Upper lobe of right lung (tissue), 1 donor: ENCODE data around the gene ERICH6. TPM values are rescaled to one million over a fixed set of nuclear protein-coding genes. Genes with fewer than 3 reads are reported as not detected.

Experiments used
- ATAC-seq: fragments of 200-7000 bp; cut with Tn5 transposase; one replicate; pipeline ENCODE4 v1.9.1; 2020; ENCODE audit warnings: mild to moderate bottlenecking, moderate library complexity
- DNase-seq: peaks from one replicate; pipeline ENCODE4 v3.0.0-alpha.2; 2020
- H3K27ac ChIP-seq: fragments of 200-600 bp; one replicate; pipeline ENCODE4 v1.8.0; 2022
- H3K27me3 ChIP-seq: fragments of 200-600 bp; one replicate; pipeline ENCODE4 v1.8.0; 2022; ENCODE audit warnings: mild to moderate bottlenecking
- H3K36me3 ChIP-seq: fragments of 200-600 bp; one replicate; pipeline ENCODE4 v1.8.0; 2022
- H3K4me1 ChIP-seq: fragments of 200-600 bp; one replicate; pipeline ENCODE4 v1.8.0; 2022
- H3K4me3 ChIP-seq: fragments of 200-600 bp; one replicate; pipeline ENCODE4 v1.8.0; 2022; ENCODE audit warnings: mild to moderate bottlenecking
- H3K9me3 ChIP-seq: fragments of 200-600 bp; one replicate; pipeline ENCODE4 v1.8.0; 2022
- intact Hi-C: fragments of 100-400 bp; cut with DNase I; formaldehyde crosslinking; loops from one replicate; pipeline ENCODE4 v1.11.0; 2022
- total RNA-seq: library from RNA; stranded (reverse); fragmentation: NEBNext Ultra II Directional; extraction: Animal tissue kit (Norgen Biotek cat#: 25700); gene quantifications from one replicate; pipeline ENCODE4 v1.2.1, GENCODE V29; 2021
- TF ChIP-seq, protein P1 (sequence below): fragments of 200-600 bp; IDR thresholded peaks from one replicate; pipeline ENCODE4 v1.8.0; 2022; ENCODE audit warnings: antibody characterized with exemption
- donor health status: DM: no; HTN: yes; CAD: no; lungs with severe emphysema.

Gene ERICH6
- total RNA-seq, 1 donor from 2014 or later, result not detected

GRCh38 chr3:150653110-150653561 is 50.6 kb downstream of the ERICH6 start:
- TF ChIP-seq, protein P1, sequence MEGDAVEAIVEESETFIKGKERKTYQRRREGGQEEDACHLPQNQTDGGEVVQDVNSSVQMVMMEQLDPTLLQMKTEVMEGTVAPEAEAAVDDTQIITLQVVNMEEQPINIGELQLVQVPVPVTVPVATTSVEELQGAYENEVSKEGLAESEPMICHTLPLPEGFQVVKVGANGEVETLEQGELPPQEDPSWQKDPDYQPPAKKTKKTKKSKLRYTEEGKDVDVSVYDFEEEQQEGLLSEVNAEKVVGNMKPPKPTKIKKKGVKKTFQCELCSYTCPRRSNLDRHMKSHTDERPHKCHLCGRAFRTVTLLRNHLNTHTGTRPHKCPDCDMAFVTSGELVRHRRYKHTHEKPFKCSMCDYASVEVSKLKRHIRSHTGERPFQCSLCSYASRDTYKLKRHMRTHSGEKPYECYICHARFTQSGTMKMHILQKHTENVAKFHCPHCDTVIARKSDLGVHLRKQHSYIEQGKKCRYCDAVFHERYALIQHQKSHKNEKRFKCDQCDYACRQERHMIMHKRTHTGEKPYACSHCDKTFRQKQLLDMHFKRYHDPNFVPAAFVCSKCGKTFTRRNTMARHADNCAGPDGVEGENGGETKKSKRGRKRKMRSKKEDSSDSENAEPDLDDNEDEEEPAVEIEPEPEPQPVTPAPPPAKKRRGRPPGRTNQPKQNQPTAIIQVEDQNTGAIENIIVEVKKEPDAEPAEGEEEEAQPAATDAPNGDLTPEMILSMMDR, result no peak
- H3K4me1 ChIP-seq, result no peaks in the 10 kb centered on the region
- H3K9me3 ChIP-seq, result no peaks in the 10 kb centered on the region
- intact Hi-C loops, result no loop called here
- no peaks in the 10 kb centered on the region for H3K27me3 ChIP-seq
- DNase-seq (no peak), ATAC-seq (no peak)
- no peak overlapping the region for H3K27ac ChIP-seq
- H3K4me3 ChIP-seq, result no peak overlapping the region
- H3K36me3 ChIP-seq, result no peaks in the 10 kb centered on the region

DNA sequence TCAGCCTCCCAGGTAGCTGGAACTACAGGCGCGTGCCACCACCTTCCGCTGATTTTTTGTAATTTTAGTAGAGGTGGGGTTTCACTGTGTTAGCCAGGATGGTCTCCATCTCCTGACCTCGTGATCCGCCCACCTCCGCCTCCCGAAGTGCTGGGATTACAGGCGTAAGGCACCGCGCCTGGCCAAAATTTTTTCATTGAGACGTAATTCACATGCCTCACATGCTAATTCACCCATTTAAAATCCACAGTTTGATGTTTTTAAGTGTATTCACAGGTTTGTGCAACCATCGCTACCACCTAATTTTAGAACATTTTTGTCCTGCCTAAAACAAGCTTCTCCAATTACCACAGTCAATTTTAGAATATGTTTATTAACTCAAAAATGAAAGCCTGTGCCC is 63.5 kb downstream of the ERICH6 start:
- intact Hi-C loops, result no loop called here
- no peaks in the 10 kb centered on the region for H3K27me3 ChIP-seq
- TF ChIP-seq, protein P1, result no peak
- no peak overlapping the region for H3K4me3 ChIP-seq
- ATAC-seq (no peak), DNase-seq (no peak)
- no peaks in the 10 kb centered on the region for H3K36me3 ChIP-seq
- H3K4me1 ChIP-seq, result no peaks in the 10 kb centered on the region
- H3K27ac ChIP-seq, result no peak overlapping the region
- no peaks in the 10 kb centered on the region for H3K9me3 ChIP-seq

DNA sequence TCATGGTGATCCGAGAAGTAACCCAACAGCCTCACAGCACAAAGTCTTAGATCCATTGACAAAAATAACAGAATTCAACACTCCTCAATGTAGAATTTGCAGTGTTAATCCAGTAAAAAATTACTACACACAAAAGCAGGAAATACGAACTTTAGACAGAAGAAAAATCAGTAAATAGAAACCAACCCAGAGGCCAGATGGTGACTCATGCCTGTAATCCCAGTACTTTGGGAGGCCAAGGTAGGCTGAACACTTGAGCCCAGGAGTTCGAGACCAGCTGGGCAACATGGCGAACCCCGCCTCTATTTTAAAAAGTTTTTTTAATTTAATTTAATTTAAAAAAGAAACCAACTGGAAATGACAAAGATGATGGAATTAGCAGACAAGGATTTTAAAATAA is 64.5 kb downstream of the ERICH6 start:
- DNase-seq, result no peak
- no peaks in the 10 kb centered on the region for H3K27me3 ChIP-seq
- H3K27ac ChIP-seq, result no peak overlapping the region
- no peaks in the 10 kb centered on the region for H3K9me3 ChIP-seq
- H3K36me3 ChIP-seq, result no peaks in the 10 kb centered on the region
- no peaks in the 10 kb centered on the region for H3K4me1 ChIP-seq
- intact Hi-C loops, result no loop called here
- no peak overlapping the region for H3K4me3 ChIP-seq
- TF ChIP-seq, protein P1, result no peak
- no peak for ATAC-seq

DNA sequence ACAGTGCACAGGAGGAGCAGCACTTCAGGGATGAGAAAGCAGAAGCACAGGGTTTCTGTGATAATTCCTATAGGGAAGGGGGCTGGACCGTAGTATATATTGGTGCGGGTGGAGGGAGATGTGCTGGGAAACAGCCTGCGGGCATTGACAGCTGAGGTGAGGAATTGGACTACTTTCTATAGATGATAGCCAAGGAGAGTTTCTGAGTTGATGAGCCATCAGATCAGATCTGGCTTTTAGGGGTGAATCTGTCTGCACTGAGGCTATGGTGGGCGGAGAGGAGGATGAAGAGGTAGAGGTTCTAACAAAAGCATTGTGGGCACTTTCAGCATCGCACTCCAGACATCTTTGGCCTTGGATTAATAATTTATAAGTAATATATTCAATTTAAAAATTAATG is 67.5 kb downstream of the ERICH6 start:
- intact Hi-C loops, result no loop called here
- H3K4me3 ChIP-seq, result no peak overlapping the region
- ATAC-seq (no peak), DNase-seq (no peak)
- H3K27me3 ChIP-seq, result no peaks in the 10 kb centered on the region
- TF ChIP-seq, protein P1, result no peak
- H3K36me3 ChIP-seq, result peaks cover 3% of the 10 kb centered on the region
- H3K27ac ChIP-seq, result no peak overlapping the region
- H3K4me1 ChIP-seq, result no peaks in the 10 kb centered on the region
- no peaks in the 10 kb centered on the region for H3K9me3 ChIP-seq

DNA sequence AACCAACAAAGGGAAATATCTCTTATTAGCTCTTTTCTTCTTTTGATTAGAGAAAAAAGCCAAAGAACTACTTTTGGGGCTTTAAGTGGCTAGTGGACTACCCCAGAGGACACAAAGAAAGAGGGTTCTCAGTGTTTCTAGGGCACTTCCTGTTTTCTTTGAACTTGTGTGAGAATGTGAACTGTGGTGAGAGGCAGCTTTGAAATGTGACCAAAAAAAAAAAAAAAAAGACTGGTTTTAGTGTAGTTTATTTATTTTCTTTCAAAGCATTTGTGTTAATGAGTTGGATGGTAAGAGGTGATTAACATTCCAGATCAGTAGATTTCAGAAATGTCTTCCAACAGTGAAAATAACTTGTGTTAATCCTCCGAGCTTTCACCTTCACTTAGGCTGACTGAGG is 68.2 kb downstream of the ERICH6 start:
- peaks cover 10% of the 10 kb centered on the region for H3K36me3 ChIP-seq
- no peak for DNase-seq
- H3K27me3 ChIP-seq, result no peaks in the 10 kb centered on the region
- no peaks in the 10 kb centered on the region for H3K9me3 ChIP-seq
- no peak overlapping the region for H3K4me3 ChIP-seq
- no peak overlapping the region for H3K27ac ChIP-seq
- intact Hi-C loops, result no loop called here
- no peak for ATAC-seq
- no peaks in the 10 kb centered on the region for H3K4me1 ChIP-seq
- TF ChIP-seq, protein P1, result no peak

GRCh38 chr3:150635076-150635475 is 68.6 kb downstream of the ERICH6 start:
- no peaks in the 10 kb centered on the region for H3K4me1 ChIP-seq
- H3K36me3 ChIP-seq, result peaks cover 13% of the 10 kb centered on the region
- no peak overlapping the region for H3K27ac ChIP-seq
- intact Hi-C loops, result no loop called here
- no peak overlapping the region for H3K4me3 ChIP-seq
- TF ChIP-seq, protein P1, result no peak
- ATAC-seq (no peak), DNase-seq (no peak)
- H3K9me3 ChIP-seq, result no peaks in the 10 kb centered on the region
- H3K27me3 ChIP-seq, result no peaks in the 10 kb centered on the region
